Stimulated activated naive CD8-positive, alpha-beta T cell treated with anti-CD3 and anti-CD28 coated beads, Interleukin-15, Interleukin-2, amounts not matched to agents 100 U/mL and 50 U/mL, for 24 hours (primary cell): ENCODE results near the gene GREB1.

Source experiments
- ATAC-seq: fragments of 150-1000 bp; cut with Tn5 transposase; one replicate; pipeline ENCODE4 v1.10.0; 2021
- DNase-seq: peaks from one replicate; pipeline ENCODE4 v3.0.0; 2021

Gene GREB1

GRCh38 chr2:11533278-11534070 is at the start of gene GREB1:
TSS of gene GREB1 (plus strand) at chr2:11534045. CDS start at chr2:11556615, 22,570 bp downstream.
- ATAC-seq = no peak
- DNase-seq = no peak

GRCh38 chr2:11488809-11489208 is 45.0 kb upstream of the GREB1 start:
- no peak for ATAC-seq
- DNase-seq = no peak

- ATAC-seq (no peak), DNase-seq (no peak)
Observed at GRCh38 chr2:11490194-11490593, 43.7 kb upstream of the GREB1 start.

GRCh38 chr2:11491348-11491933 is 42.4 kb upstream of the GREB1 start:
- no peak for DNase-seq

GRCh38 chr2:11492244-11492643 is 41.6 kb upstream of the GREB1 start:
- no peak for ATAC-seq
- DNase-seq = no peak

More at GRCh38 chr2:11491348-11491933, 42.4 kb upstream of the GREB1 start:
- no peak for ATAC-seq

GRCh38 chr2:11492720-11493119 is 41.1 kb upstream of the GREB1 start:
- ATAC-seq (no peak), DNase-seq (no peak)

GRCh38 chr2:11493282-11493681 is 40.6 kb upstream of the GREB1 start:
- ATAC-seq = no peak

GRCh38 chr2:11494310-11494709 is 39.5 kb upstream of the GREB1 start:
- no peak for ATAC-seq

More at GRCh38 chr2:11493282-11493681, 40.6 kb upstream of the GREB1 start:
- DNase-seq = no peak

GRCh38 chr2:11495844-11496681 is 37.8 kb upstream of the GREB1 start:
- no peak for DNase-seq
- no peak for ATAC-seq

More at GRCh38 chr2:11494310-11494709, 39.5 kb upstream of the GREB1 start:
- DNase-seq = no peak

GRCh38 chr2:11498543-11499034 is 35.3 kb upstream of the GREB1 start:
- ATAC-seq (no peak), DNase-seq (no peak)

GRCh38 chr2:11499081-11499743 is 34.6 kb upstream of the GREB1 start:
- DNase-seq (no peak), ATAC-seq (no peak)

GRCh38 chr2:11500702-11501303 is 33.0 kb upstream of the GREB1 start:
- ATAC-seq (no peak), DNase-seq (no peak)

- DNase-seq (no peak), ATAC-seq (no peak)
Observed at GRCh38 chr2:11502740-11503292, 31.0 kb upstream of the GREB1 start.

GRCh38 chr2:11503354-11503927 is 30.4 kb upstream of the GREB1 start:
- DNase-seq (no peak), ATAC-seq (no peak)

- no peak for ATAC-seq
- no peak for DNase-seq
Observed at GRCh38 chr2:11505652-11506610, 27.9 kb upstream of the GREB1 start.

- ATAC-seq (no peak), DNase-seq (no peak)
Observed at GRCh38 chr2:11506611-11506969, 27.3 kb upstream of the GREB1 start.

- ATAC-seq (no peak), DNase-seq (no peak)
Observed at GRCh38 chr2:11507517-11507916, 26.3 kb upstream of the GREB1 start.

- no peak for ATAC-seq
Observed at GRCh38 chr2:11508279-11508678, 25.6 kb upstream of the GREB1 start.

GRCh38 chr2:11509657-11510360 is 24.0 kb upstream of the GREB1 start:
- DNase-seq (no peak), ATAC-seq (no peak)

More at GRCh38 chr2:11508279-11508678, 25.6 kb upstream of the GREB1 start:
- no peak for DNase-seq
